Measurements from ENCODE around the gene CNFN.

The CNFN gene

GRCh38 chr19:42389899-42390298 is at the start of gene CNFN:
CNFN (minus strand) TSS chr19:42390297; CDS start chr19:42389037, 1,260 bp downstream.
- DNase-seq (ENCODE audit: low spot score), result no peak

- no peak for DNase-seq (ENCODE audit: low spot score)
Observed at GRCh38 chr19:42436006-42436405, 45.9 kb upstream of the CNFN start.

- DNase-seq (ENCODE audit: low spot score), result no peak
Observed at GRCh38 chr19:42435316-42435715, 45.2 kb upstream of the CNFN start.

GRCh38 chr19:42433503-42434260 is 43.6 kb upstream of the CNFN start:
- DNase-seq (ENCODE audit: low spot score), result peak; percentile 63

GRCh38 chr19:42431486-42431885 is 41.4 kb upstream of the CNFN start:
- no peak for DNase-seq (ENCODE audit: low spot score)

- no peak for DNase-seq (ENCODE audit: low spot score)
Observed at GRCh38 chr19:42428676-42429075, 38.6 kb upstream of the CNFN start.

- DNase-seq (ENCODE audit: low spot score), result no peak
Observed at GRCh38 chr19:42427313-42427712, 37.2 kb upstream of the CNFN start, which contains the start of gene LIPE. LIPE (minus strand) TSS chr19:42427388; CDS start chr19:42427149, 239 bp downstream.

- no peak for DNase-seq (ENCODE audit: low spot score)
Observed at GRCh38 chr19:42426643-42427042, 36.5 kb upstream of the CNFN start.

GRCh38 chr19:42424712-42425131 is 34.6 kb upstream of the CNFN start:
- no peak for DNase-seq (ENCODE audit: low spot score)

- DNase-seq (ENCODE audit: low spot score), result no peak
Observed at GRCh38 chr19:42424345-42424707, 34.2 kb upstream of the CNFN start.

GRCh38 chr19:42423462-42424344 is 33.6 kb upstream of the CNFN start:
- peak; percentile 80 for DNase-seq (ENCODE audit: low spot score)

- no peak for DNase-seq (ENCODE audit: low spot score)
Observed at GRCh38 chr19:42422901-42423461, 32.9 kb upstream of the CNFN start.

GRCh38 chr19:42422092-42422900 is 32.2 kb upstream of the CNFN start:
- DNase-seq (ENCODE audit: low spot score), result no peak

GRCh38 chr19:42421591-42422031 is 31.5 kb upstream of the CNFN start:
- no peak for DNase-seq (ENCODE audit: low spot score)

- DNase-seq (ENCODE audit: low spot score), result no peak
Observed at GRCh38 chr19:42421101-42421500, 31.0 kb upstream of the CNFN start.

GRCh38 chr19:42420055-42420544 is 30.0 kb upstream of the CNFN start:
- DNase-seq (ENCODE audit: low spot score), result peak; percentile 64

- no peak for DNase-seq (ENCODE audit: low spot score)
Observed at GRCh38 chr19:42419309-42419708, 29.2 kb upstream of the CNFN start.

GRCh38 chr19:42412661-42413076 is 22.6 kb upstream of the CNFN start:
- DNase-seq (ENCODE audit: low spot score), result no peak

- DNase-seq (ENCODE audit: low spot score), result no peak
Observed at GRCh38 chr19:42412227-42412626, 22.1 kb upstream of the CNFN start.

GRCh38 chr19:42411581-42412178 is 21.6 kb upstream of the CNFN start:
- no peak for DNase-seq (ENCODE audit: low spot score)

- DNase-seq (ENCODE audit: low spot score), result no peak
Observed at GRCh38 chr19:42410371-42410770, 20.3 kb upstream of the CNFN start.
